SU-DHL-6 (cell line): ENCODE measurements around the gene PPP2R5B.

Experiments used
- H2AFZ ChIP-seq: fragments of 200-600 bp; sonication (generic); 2 replicates; pipeline ENCODE4 v1.6.1; 2014; ENCODE audit warnings: low read depth, mild to moderate bottlenecking, moderate library complexity, mixed read lengths, antibody characterized with exemption, low read length; ENCODE audit not compliant: severe bottlenecking
- H3F3A ChIP-seq: fragments of 200-600 bp; shearing (Covaris generic); 2 replicates; pipeline ENCODE4 v1.6.0; 2016; ENCODE audit warnings: antibody characterized with exemption, mild to moderate bottlenecking; ENCODE audit not compliant: insufficient read depth
- H3K27ac ChIP-seq: fragments of 200-600 bp; sonication (generic); 2 replicates; pipeline ENCODE4 v1.5.1; 2016; ENCODE audit warnings: low read depth, mild to moderate bottlenecking, low read length, moderate library complexity, mixed read lengths
- H3K27me3 ChIP-seq: fragments of 200-600 bp; sonication (generic), shearing (Covaris generic); 2 replicates; pipeline ENCODE4 v1.6.0; 2014; ENCODE audit warnings: mild to moderate bottlenecking, low read length
- H3K36me3 ChIP-seq: fragments of 200-600 bp; sonication (generic); 2 replicates; pipeline ENCODE4 v1.6.1; 2014; ENCODE audit warnings: mild to moderate bottlenecking, low read length, mixed read lengths
- H3K4me2 ChIP-seq: fragments of 300-600, 200-600 bp; shearing (Covaris generic), sonication (generic); 2 replicates; pipeline ENCODE4 v1.6.0; 2014; ENCODE audit warnings: low read length, low read depth, mild to moderate bottlenecking; ENCODE audit not compliant: poor library complexity, severe bottlenecking
- H3K4me3 ChIP-seq: fragments of 200-600 bp; sonication (generic); 2 replicates; pipeline ENCODE4 v1.5.1; 2014; ENCODE audit warnings: antibody characterized with exemption, low read length, mild to moderate bottlenecking, mixed read lengths; ENCODE audit not compliant: insufficient read depth, poor library complexity, severe bottlenecking
- H3K79me2 ChIP-seq: fragments of 200-600 bp; sonication (generic); 2 replicates; pipeline ENCODE4 v1.6.1; 2014; ENCODE audit warnings: mild to moderate bottlenecking, low read length, moderate library complexity; ENCODE audit not compliant: insufficient read depth
- H3K9ac ChIP-seq: fragments of 200-600 bp; sonication (generic); 2 replicates; pipeline ENCODE4 v1.7.0; 2014; ENCODE audit warnings: mild to moderate bottlenecking, low read length
- H3K9me2 ChIP-seq: fragments of 200-600 bp; sonication (generic); replicated peaks from 2 replicates; pipeline ENCODE4 v1.6.1; 2014; ENCODE audit warnings: low read length; ENCODE audit not compliant: insufficient read depth
- H3K9me3 ChIP-seq: fragments of 200-600 bp; sonication (generic); 2 replicates; pipeline ENCODE4 v1.6.1; 2014; ENCODE audit warnings: low read length, mixed read lengths; ENCODE audit not compliant: insufficient read depth
- H4K20me1 ChIP-seq: fragments of 200-600 bp; sonication (generic); 2 replicates; pipeline ENCODE4 v1.6.1; 2014; ENCODE audit warnings: low read depth, mild to moderate bottlenecking, antibody characterized with exemption, low read length, moderate library complexity, mixed read lengths
- EZH2phosphoT487 ChIP-seq: fragments of 200-600 bp; sonication (generic), shearing (Covaris generic); conservative IDR thresholded peaks from 2 replicates; pipeline ENCODE4 v1.6.1; 2018; ENCODE audit warnings: mild to moderate bottlenecking, antibody characterized with exemption, low read length, moderate library complexity, mixed read lengths
- TF ChIP-seq, protein P1 (sequence below): fragments of 200-600 bp; sonication (generic); IDR thresholded peaks from one replicate; pipeline ENCODE4 v1.5.1; 2017; ENCODE audit warnings: antibody characterized with exemption, mild to moderate bottlenecking, low read length, moderate library complexity; ENCODE audit not compliant: insufficient read depth, poor library complexity, severe bottlenecking

Gene PPP2R5B

DNA sequence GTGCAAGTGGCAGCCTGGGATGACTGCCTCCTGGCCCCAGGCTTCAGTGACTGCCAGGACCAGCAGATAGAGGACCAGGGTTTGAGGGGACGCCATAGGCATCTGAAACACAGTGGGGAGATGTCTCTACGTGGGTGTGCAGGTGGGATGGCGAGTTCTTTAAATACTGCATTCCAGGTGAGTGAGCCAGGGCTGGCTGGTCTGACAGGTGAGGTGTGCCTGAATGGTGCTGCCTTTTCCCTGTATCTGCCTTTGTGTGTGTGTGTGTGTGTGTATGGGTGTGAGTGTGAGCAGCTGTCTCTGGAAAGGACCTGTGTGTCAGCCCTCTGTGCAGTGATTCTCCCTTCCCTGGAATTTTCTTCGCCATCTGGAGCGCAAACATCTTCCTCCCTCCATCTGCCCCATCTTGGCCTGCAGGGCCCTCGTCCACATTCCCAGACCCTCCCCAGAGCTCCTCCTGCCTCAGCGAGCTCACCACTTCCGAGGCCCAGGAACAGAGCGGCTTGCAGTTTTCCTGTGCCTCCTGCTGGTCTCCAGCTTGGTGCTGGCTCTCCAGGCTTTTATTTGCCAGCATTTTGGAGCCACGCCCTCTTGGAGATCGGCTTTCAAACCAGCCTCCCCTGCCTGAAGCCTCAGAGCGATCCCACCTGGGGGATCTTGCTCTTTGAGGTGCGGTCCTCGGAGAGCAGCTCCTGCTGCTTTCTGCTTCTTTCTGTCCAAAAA, 11.0 kb downstream of the PPP2R5B start, which contains the start of gene GPHA2:
Gene GPHA2, minus strand, starts transcription at position 535 of the 723 bp plus-strand sequence. Its CDS starts 433 bp downstream, at position 102.
- no peak for TF ChIP-seq EZH2phosphoT487
- TF ChIP-seq, protein P1, sequence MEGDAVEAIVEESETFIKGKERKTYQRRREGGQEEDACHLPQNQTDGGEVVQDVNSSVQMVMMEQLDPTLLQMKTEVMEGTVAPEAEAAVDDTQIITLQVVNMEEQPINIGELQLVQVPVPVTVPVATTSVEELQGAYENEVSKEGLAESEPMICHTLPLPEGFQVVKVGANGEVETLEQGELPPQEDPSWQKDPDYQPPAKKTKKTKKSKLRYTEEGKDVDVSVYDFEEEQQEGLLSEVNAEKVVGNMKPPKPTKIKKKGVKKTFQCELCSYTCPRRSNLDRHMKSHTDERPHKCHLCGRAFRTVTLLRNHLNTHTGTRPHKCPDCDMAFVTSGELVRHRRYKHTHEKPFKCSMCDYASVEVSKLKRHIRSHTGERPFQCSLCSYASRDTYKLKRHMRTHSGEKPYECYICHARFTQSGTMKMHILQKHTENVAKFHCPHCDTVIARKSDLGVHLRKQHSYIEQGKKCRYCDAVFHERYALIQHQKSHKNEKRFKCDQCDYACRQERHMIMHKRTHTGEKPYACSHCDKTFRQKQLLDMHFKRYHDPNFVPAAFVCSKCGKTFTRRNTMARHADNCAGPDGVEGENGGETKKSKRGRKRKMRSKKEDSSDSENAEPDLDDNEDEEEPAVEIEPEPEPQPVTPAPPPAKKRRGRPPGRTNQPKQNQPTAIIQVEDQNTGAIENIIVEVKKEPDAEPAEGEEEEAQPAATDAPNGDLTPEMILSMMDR, result no peak
- Histone ChIP-seq H3K79me2 (no peaks in the 10 kb centered on the region), H3K36me3 (no peaks in the 10 kb centered on the region), H3K9ac (no peak within 1 kb of the TSS), H3K9me3 (no peaks in the 10 kb centered on the region), H3F3A (no peaks in the 10 kb centered on the region), H3K9me2 (no peaks in the 10 kb centered on the region), H3K4me3 (no peak within 1 kb of the TSS), H2AFZ (no peak within 1 kb of the TSS), H3K27ac (no peak within 1 kb of the TSS), H3K27me3 (no peaks in the 10 kb centered on the region), H4K20me1 (no peaks in the 10 kb centered on the region), H3K4me2 (no peak within 1 kb of the TSS)

GRCh38 chr11:64936539-64936938, 12.1 kb downstream of the PPP2R5B start:
- H3K36me3 ChIP-seq, result no peaks in the 10 kb centered on the region
- no peak for TF ChIP-seq EZH2phosphoT487
- TF ChIP-seq, protein P1, result no peak
- H3K27ac ChIP-seq, result no peak overlapping the region
- no peaks in the 10 kb centered on the region for H3K9me2 ChIP-seq
- H3K9me3 ChIP-seq, result no peaks in the 10 kb centered on the region
- no peak overlapping the region for H2AFZ ChIP-seq
- no peaks in the 10 kb centered on the region for H3K79me2 ChIP-seq
- H3K4me2 ChIP-seq, result no peak overlapping the region
- no peaks in the 10 kb centered on the region for H4K20me1 ChIP-seq
- H3F3A ChIP-seq, result no peaks in the 10 kb centered on the region
- no peak overlapping the region for H3K9ac ChIP-seq
- no peak overlapping the region for H3K4me3 ChIP-seq
- H3K27me3 ChIP-seq, result no peaks in the 10 kb centered on the region

GRCh38 chr11:64947208-64947814, 22.8 kb downstream of the PPP2R5B start:
- Histone ChIP-seq H3K4me3 (no peak overlapping the region), H3K4me2 (no peak overlapping the region), H3K27ac (no peak overlapping the region), H3K79me2 (no peaks in the 10 kb centered on the region), H2AFZ (no peak overlapping the region), H4K20me1 (no peaks in the 10 kb centered on the region), H3F3A (no peaks in the 10 kb centered on the region), H3K9me3 (no peaks in the 10 kb centered on the region), H3K36me3 (no peaks in the 10 kb centered on the region), H3K9ac (no peak overlapping the region), H3K9me2 (no peaks in the 10 kb centered on the region), H3K27me3 (no peaks in the 10 kb centered on the region)
- TF ChIP-seq, protein P1, result no peak
- no peak for TF ChIP-seq EZH2phosphoT487
